KMS-11 (cell line): Measurements from ENCODE around the gene FUZ.

Experiments used
- H2AFZ ChIP-seq: fragments of 200-600 bp; sonication (generic); 2 replicates; pipeline ENCODE4 v1.6.1; 2016; ENCODE audit warnings: antibody characterized with exemption, mixed run types, low read depth
- H3K27ac ChIP-seq: fragments of 200-600 bp; sonication (generic); 2 replicates; pipeline ENCODE4 v1.6.1; 2016; ENCODE audit warnings: mild to moderate bottlenecking, mixed run types
- H3K27me3 ChIP-seq: fragments of 200-600 bp; sonication (generic); 2 replicates; pipeline ENCODE4 v1.6.1; 2017; ENCODE audit warnings: mild to moderate bottlenecking, low read depth, mixed run types, moderate library complexity; ENCODE audit not compliant: insufficient read depth
- H3K36me3 ChIP-seq: fragments of 200-600 bp; sonication (generic); 2 replicates; pipeline ENCODE4 v1.6.1; 2017; ENCODE audit warnings: mild to moderate bottlenecking, mixed run types; ENCODE audit not compliant: insufficient read depth
- H3K4me1 ChIP-seq: fragments of 200-600 bp; sonication (generic); 2 replicates; pipeline ENCODE4 v1.6.1; 2016; ENCODE audit warnings: mild to moderate bottlenecking, low read depth, mixed run types; ENCODE audit not compliant: poor library complexity, severe bottlenecking
- H3K4me2 ChIP-seq: fragments of 200-600 bp; sonication (generic); 2 replicates; pipeline ENCODE4 v1.7.0; 2016; ENCODE audit warnings: mild to moderate bottlenecking, mixed run types
- H3K4me3 ChIP-seq: fragments of 200-600 bp; sonication (generic); IDR thresholded peaks from 2 replicates; pipeline ENCODE4 v1.6.1; 2017; ENCODE audit warnings: low read depth, low read length, mixed read lengths; ENCODE audit not compliant: insufficient read depth
- H3K79me2 ChIP-seq: fragments of 200-600 bp; sonication (generic); 2 replicates; pipeline ENCODE4 v1.6.1; 2016; ENCODE audit warnings: low read depth, mixed run types; ENCODE audit not compliant: insufficient read depth
- H3K9ac ChIP-seq: fragments of 200-600 bp; sonication (generic); 2 replicates; pipeline ENCODE4 v1.6.1; 2016; ENCODE audit warnings: mild to moderate bottlenecking, mixed run types
- H4K20me1 ChIP-seq: fragments of 200-600 bp; sonication (generic); 2 replicates; pipeline ENCODE4 v1.6.1; 2016; ENCODE audit warnings: mild to moderate bottlenecking, mixed run types; ENCODE audit not compliant: insufficient read depth
- CTCF ChIP-seq: fragments of 200-600 bp; sonication (generic); conservative IDR thresholded peaks from 2 replicates; pipeline ENCODE4 v1.6.1; 2017; ENCODE audit warnings: low read depth, mild to moderate bottlenecking, antibody characterized with exemption, low read length, moderate library complexity, mixed read lengths

Gene FUZ

GRCh38 chr19:49843265-49843664 lies 30.2 kb upstream of the FUZ start:
- Histone ChIP-seq H3K4me2 (no peak overlapping the region), H3K36me3 (no peaks in the 10 kb centered on the region), H4K20me1 (no peaks in the 10 kb centered on the region), H3K79me2 (no peaks in the 10 kb centered on the region), H3K27ac (no peak overlapping the region), H2AFZ (no peak overlapping the region), H3K4me3 (no peak overlapping the region), H3K4me1 (peaks cover 42% of the 10 kb centered on the region), H3K9ac (no peak overlapping the region), H3K27me3 (no peaks in the 10 kb centered on the region)
- TF ChIP-seq CTCF, result no peak

GRCh38 chr19:49840736-49841249 lies 27.7 kb upstream of the FUZ start:
- Histone ChIP-seq H3K4me2 (no peak overlapping the region), H3K79me2 (no peaks in the 10 kb centered on the region), H3K27ac (no peak overlapping the region), H3K9ac (no peak overlapping the region), H2AFZ (no peak overlapping the region), H3K36me3 (no peaks in the 10 kb centered on the region; the same call in 1 of the 2 replicates), H3K4me1 (peaks cover 21% of the 10 kb centered on the region), H4K20me1 (no peaks in the 10 kb centered on the region), H3K4me3 (no peak overlapping the region), H3K27me3 (no peaks in the 10 kb centered on the region)
- TF ChIP-seq CTCF, result no peak

- H3K27ac ChIP-seq, result no peak overlapping the region
- peaks cover 16% of the 10 kb centered on the region for H3K4me1 ChIP-seq
- H3K36me3 ChIP-seq, result no peaks in the 10 kb centered on the region; the same call in 1 of the 2 replicates
- H4K20me1 ChIP-seq, result no peaks in the 10 kb centered on the region
- no peak for TF ChIP-seq CTCF
- H2AFZ ChIP-seq, result no peak overlapping the region
- H3K79me2 ChIP-seq, result no peaks in the 10 kb centered on the region
- H3K9ac ChIP-seq, result no peak overlapping the region
- no peak overlapping the region for H3K4me3 ChIP-seq
- no peaks in the 10 kb centered on the region for H3K27me3 ChIP-seq
- no peak overlapping the region for H3K4me2 ChIP-seq
These were observed 27.2 kb upstream of the FUZ start for GRCh38 chr19:49840321-49840720.

GRCh38 chr19:49839713-49840112 lies 26.6 kb upstream of the FUZ start:
- H3K4me3 ChIP-seq, result no peak overlapping the region

More at GRCh38 chr19:49839713-49840112, 26.6 kb upstream of the FUZ start:
- H3K9ac ChIP-seq, result no peak overlapping the region
- no peaks in the 10 kb centered on the region; the same call in 1 of the 2 replicates for H3K36me3 ChIP-seq
- no peak for TF ChIP-seq CTCF
- no peak overlapping the region for H3K27ac ChIP-seq
- no peak overlapping the region for H3K4me2 ChIP-seq
- H2AFZ ChIP-seq, result no peak overlapping the region
- H4K20me1 ChIP-seq, result no peaks in the 10 kb centered on the region
- H3K27me3 ChIP-seq, result no peaks in the 10 kb centered on the region
- H3K79me2 ChIP-seq, result no peaks in the 10 kb centered on the region
- H3K4me1 ChIP-seq, result peaks cover 10% of the 10 kb centered on the region
